Stimulated activated CD4-positive, alpha-beta T cell treated with anti-CD3 and anti-CD28 coated beads, Interleukin-2, amount 100 ng/mL, for 4 hours (primary cell): ENCODE results near the gene HOXB7.
A peak's percentile ranks its signal among the peaks of the same experiment; 100 is the strongest.

ENCODE experiments used
- DNase-seq: peaks from one replicate; pipeline ENCODE4 v3.0.0-alpha.2; 2020; ENCODE audit warnings: low read depth

The HOXB7 gene

DNA sequence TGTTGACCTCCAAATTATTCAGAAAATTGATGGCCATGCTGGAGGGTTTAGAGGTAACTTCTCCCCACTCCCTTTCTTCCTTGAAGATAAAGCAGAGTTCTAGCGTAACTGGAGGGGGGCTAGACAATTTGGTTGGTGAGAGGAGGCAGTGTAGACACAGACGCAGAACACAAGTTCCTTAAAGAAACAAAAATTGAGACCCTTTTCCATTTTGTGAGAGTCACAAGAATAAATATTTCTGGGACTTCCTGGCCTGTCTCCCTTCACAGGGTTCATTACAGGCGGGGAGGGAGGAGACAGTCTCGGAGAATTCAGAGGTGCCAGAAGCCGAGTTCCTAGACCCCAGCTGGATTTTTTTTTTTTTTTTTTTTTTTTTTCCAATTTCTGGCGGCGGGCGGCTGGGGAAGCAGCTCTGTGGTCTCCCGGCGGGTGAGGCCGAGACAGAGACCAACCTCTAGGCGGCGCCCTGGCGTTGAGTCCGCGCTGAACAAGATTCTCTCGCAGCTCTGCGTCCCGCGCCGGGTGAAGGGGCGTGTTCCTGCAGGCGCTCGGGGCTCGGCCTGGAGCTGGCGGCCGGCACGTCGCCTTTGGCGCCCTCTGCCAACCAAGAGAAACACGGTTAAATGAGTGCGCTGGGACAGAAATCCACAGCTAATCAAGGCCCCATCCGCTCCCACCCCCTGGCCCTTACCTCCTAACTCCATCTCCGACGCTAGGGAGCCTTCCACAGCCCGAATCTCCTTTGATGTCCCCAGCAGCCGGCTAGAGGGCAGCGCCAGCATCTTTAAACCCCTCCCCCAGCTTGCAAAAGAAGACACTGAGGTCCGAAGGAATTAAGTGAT, 25.6 kb upstream of the HOXB7 start:
- no peak for DNase-seq

DNA sequence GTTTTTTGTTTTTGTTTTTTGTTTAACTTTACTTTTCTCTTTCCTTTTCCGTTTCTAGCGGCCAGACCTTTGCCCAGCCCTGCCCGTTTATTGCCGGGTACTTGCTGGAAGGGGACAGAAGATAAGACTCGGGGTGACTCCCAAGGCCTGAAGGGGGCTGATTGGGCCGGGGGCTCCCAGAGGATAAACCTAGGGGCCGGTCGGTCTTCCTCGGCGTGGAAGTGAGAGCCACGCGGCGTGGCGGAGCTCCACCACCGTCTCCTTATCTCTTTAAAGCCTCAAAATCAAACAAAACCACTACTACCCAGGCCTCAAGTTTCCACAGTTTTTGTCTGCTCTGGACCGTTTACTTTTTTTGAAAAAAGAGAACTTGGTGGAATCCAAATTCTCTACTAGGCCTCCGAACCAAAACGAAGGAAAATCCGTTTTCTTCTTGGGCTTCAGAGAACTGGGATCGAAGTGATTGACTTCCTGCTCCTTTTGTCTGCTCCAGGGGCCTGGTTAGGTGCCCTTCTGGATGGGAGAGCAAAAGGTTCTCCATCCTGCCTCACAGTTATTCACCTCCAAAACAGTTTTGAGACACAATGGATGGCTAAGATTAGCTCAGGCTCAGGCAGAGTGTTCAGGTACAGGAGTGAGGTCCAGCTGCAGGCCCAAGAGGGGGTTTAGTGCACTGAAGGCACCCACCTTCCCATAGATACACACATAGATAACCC, 23.8 kb upstream of the HOXB7 start:
- no peak for DNase-seq

DNA sequence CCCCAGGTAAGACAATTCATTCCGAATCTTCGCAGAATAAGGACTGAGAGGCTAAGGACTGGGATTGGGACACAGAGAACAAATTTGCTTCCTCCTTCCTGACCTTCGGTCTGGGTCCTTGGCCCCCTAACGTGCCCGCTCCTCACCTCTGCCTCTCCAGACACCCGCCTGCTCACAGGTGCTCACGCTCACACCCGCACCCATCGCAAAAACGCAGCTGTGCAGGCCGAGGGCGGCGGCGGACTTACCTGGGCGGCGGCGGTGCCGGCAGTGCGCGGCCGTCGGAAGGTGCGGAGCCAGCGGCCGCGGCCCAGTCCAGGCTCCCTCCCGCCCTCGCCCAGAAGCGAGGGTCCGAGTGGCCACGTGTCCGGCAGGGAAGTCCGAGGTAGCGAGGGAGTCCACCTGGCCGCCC, 22.5 kb upstream of the HOXB7 start:
- no peak for DNase-seq

DNA sequence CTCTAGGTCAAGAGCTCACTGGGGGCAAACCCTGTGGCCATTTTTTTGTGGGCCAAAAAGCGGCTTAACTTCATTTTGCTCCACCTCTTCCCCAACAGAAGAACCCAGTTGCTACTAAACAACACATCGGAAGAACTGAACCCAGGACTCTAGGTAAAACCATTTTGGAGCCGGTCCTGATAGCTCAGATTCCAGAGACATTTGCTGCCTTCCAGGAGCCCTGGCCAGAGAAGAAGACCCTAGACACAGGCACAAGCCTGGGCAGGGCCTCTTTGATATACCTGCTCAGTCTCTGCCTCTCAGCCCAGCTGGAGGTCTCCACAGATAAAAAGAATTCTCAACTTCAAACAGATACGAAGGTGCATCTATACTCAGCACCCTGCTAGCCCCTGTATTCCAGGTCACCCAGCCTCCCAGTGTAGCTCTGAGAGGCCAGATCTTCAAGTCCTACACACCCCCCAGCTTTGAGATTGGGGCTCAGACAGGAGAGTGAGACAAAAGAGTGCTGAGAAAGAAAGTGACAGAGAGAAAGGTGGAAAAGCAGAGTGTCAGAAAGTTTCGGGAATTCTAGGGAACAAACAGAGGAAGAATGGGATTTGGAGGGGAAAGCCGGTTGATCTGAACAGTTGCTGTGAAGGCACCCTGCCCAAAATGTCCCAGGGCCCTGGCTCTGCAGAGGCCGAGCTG, 21.9 kb upstream of the HOXB7 start:
- DNase-seq: no peak

DNA sequence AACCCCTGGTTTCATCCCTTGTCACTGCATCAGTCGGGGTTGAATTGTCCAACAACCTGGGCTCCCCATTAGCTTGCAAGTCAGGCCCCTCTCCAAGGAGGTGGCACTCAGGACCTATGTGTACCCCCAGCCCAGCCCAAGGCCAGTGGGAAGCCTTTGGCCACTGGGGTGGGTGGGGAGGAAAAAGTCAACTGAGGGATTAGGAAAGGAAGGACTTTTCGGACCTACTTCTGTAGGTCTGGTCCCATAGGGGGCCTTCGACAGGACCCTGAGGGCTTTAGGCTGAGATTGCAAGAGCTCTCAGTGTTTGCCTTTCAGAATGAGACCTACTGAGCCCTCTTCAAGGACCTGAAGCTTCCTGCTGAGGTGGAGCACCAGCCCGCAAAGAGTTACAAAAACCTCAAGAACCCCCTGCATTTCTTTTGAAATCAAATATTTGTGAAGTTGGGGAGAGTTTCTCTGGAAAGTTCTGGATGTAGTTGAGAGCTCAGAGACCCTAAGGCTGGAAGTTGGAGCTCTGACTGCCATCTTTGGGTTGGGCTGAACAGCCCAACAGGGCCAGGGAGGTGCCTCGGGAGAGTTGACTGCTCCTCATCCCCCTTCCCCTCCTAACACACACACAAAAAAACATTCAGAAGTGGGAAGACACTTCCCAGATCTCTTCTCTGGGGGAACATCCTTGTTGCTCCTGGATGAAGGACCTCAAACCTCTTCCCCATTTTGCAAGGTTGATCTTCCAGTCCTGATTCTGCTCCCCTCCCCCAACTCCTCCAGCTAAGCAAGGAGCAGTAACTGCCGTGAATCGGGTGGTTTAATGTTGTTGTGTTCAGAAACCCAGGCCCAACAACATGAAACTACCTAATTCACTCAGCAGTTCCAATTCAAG, 21.1 kb upstream of the HOXB7 start:
- no peak for DNase-seq

DNA sequence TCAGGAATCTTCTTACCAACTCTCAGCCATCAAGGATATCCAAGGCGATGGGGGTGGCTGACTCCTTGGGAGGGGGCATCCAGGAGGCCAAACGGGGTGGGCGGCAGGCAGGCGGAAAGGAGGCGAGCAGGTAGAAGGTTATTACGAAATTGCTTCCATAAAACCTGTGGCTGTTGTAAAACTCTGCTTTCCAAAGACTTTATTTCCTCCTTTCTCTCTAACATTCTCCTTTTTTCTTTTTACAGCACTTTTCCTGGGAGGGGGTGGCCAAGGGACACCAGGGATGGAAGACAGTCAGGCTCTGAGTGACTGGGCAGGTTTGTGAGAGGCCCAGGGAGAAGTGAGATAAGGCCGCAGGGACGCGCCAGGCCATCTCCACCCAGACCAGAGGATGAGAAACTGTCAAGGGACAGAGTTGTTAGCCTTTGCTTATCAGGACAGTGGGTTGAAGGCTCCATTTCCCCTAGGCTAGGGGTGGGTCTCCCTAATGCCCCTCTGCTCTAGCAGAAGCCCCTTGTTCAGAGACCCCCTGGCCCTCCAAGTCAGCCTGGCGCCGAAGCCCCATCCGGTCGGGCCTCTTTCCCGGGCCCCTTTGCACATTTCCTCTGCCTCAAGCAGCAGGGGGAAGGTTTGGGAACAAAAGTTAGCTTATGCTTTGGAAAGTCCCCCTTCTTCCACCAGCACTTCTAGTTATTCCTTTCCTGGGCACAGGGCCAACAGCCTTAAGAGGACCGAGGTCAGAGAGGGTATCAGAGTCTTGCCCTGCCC, 20.3 kb upstream of the HOXB7 start:
- DNase-seq: no peak

DNA sequence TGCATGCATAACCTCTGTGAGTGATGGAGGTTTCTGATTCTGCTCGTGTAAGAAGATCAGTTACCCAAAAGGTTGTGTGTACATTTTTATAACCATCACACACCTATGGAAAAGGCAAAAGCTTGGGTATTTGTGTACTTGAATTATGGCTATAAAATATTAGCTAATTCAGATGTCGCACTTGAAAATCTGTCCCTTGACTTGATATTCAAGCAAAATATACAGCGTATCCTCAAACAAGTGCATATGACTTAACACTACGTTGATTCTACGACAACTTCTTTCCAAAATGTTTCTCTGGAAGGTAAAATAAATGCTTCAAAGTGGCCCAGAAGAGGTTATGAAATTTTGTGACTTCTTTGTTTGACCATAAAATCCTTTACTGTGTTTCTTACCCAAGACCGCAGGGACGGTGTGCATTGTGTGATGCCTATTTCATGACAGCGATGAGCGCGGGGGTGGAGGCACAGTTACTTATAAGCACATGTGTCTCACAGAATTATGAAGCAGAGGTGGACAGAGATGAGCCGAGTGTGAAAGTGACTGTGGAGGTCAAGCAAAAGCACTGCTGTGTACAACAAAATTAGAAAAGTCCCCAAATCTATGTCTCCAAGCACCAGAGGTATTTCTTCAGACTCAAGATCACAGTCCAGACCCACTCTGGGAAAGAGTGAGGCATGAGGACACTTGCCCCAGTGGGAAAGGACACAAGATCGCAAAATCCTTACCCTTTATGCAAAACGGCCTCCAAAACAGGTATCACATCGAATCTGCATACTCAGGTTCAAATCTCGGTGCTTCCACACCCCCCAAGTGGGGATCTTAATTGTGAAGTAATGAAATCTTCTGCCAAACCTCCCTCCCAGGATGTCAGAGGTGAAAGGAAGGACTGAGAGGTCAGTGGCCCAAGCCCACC, 19.4 kb upstream of the HOXB7 start:
- no peak for DNase-seq

DNA sequence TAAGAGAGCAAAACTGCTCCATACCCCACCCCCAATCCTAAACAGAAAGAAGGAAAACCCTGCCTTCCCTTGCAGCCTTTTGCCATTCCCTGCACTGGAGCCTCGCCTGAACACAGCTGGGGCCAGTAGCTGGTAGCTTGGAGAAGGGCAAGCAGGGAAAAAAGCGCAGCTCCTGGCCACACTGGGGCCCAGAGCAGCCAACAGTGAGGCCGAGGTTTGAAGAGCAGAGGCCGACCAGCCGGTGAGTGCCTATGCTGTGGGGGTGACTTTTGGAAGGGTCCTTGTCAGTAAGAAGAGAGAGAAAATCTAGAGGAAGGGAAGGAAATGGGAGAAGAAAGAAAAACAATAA, 18.6 kb upstream of the HOXB7 start:
- DNase-seq: no peak

DNA sequence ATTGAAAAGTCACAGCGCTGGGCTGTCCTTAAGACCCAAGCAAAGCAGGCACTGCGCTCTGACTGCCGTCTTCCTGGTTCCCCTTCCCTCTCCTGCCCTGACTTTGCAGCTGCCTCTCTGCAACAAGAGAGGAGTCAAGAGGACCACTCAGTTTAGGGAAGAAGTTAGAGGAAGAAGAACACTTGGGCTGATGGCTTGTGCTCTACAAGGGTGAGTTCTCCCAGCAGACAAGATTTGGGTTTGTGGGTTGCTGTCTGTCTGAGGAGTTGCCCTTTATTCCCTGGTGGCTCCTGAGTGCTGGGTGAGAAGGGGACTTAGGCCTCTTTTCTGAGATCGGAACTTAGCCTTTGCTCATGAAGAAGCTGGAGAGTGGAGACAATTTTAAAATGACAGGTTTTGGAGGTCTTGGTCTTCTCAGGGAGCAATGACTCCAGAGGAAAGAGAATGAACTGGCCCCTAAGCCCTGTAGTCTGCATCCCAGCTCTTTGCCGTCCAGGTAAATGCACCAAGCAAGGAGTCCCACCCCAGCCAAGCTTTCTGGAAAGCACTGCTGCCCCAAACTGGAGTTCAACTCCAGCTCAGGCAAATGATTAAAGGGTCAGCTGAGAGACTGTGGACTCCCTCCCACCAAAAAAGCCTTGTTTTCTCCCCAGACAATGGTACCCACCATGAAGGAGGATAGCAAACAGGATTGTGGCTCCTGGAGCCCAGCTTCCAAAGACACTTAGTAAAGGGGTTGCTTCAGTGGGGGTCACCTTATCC, 18.0 kb upstream of the HOXB7 start:
- DNase-seq: no peak

DNA sequence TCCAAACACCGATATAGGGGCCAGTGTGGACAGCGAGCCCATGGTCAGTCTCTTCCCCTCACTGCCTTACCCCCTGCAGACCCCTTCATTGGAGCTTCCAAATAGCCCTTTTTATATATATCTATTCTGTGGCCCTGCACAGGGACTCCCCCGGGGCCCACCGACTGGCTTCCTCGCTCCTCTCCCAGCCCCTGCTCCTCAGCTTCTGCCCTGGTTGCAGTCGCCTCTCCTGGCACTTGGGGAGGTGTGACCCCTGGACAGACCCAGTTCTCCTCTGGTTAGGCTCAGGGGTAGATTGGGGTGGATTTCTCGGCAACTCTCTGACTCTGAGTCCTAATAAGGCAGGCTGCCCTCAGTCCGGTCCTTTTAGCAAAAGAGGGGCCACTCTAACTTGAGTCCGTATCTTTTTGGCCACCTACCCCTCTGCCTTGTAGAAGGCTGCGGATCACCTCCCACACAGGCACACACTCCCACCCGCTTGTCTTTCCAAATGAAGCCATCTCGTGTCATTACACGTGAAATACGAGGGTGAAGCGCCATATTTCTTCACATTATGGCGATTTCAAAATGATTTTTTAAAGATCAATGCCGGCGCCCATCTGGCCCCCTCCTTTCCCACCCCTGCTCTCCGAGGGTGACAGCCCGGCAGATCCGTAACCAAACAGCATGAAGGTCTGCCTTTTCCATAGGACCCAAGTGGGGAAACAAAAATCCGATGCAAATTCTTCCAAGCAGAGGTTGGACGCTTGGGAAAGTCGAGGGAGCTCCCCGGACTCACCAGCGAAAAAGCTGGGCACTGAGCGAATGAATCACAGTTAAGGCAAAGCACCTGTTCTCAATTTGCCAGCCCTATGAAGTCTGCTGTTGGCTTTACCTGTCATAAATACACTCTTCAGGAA, 17.1 kb upstream of the HOXB7 start:
- no peak for DNase-seq

DNA sequence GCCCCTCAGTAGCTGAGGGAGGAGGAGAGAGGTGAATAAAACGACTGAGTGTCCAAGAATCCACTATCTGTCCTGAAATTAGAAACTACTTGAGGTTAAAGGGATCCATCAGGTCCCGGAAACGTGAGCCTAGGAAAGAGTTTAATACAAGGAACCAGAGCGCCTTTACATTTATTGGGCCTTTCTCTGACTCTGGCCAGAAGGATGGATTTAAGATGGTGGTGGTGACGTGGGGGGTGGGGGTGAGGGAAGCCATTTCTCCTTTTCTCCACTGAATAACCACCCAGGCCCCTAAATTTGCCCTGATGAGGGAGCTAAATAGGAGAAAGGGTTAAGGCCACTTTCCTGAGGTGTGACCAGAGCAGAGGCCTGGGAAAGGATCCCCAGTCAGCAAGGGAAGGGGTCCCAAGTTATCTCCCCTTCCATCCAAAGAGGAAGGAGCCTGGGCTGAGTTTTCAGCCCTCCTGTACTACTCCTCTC, 16.3 kb upstream of the HOXB7 start:
- DNase-seq: no peak

DNA sequence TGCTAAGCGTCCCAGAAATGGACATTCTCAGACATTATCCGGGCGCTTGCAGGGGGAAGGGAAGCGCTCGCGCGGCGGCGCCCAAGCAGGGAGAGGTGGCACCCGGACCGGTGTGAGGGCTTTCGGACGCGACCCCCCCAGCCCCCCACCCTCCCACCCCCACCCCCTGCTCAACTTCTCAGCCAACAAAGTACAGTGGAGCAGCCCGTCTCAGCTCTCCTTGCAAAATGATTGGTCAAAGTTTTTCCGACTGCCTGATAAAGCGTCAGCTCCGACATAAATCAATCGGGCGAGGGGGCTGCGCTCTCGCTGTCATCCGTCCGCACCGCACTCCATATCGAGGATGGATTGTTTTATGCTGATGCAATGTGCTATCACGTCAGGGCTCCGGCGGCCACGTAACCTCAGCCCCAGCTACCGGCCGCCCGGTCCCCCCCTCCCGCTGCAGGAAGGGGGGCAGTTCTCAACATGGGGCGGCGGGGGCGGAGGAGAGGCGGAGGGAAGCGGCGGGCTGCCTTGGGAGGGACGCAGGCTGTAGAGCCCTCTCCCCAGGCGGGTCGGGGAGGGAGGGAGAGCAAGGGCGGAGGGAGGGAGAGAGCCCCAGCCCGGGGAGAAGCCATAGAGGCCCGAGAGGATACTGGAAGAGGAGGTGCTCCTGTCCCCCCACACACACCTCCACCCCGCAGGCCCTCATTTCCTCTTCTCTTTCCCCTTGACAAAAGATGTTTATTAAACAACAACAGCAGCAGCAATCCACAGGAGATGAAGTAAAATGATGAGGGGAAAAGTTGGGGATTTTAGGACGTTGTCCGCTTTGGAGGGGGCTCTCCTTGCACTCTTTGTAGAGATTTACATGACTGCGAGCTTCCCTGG, 15.7 kb upstream of the HOXB7 start, which contains the start of gene HOXB9:
Gene HOXB9 (minus strand): TSS at position 114 of the 873 bp plus-strand sequence. CDS start 89 bp downstream, at position 25.
- peak; percentile 61 for DNase-seq

DNA sequence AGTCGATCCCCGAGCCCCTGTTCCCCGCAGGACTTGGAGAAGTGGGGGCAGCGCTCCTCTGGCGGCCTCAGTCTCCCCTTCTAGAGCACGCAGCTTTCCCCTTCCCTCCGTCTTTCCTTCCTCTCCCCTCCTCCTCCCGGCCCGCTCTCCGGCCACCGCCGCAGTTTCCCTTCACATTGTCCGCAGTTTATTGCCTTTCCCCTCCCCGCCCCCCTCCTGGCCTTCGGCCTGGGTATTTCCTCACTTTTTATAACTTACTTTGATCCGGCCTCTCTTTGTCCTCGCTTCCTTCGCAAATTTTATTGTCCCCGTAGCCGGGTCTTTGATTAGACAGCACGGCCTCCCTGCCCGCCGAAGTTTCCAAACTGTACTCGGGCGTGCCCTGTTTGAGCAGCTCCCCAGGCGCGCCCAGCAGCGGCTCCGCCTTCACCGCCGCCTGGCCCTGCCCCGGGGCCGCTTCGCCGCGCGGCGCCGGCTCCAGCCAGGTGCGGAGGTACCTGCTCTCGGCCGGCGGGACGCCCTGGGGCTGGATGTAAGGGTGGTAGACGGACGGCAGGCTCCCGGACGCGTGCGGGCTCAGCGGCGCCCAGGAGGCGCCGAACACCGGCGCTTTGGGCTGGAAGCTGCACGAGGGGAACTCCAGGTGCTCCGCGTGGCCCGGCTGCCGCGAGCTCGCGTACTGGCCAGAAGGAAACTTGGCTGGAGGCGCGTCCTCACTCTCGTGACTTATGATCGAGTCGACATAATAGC, 14.9 kb upstream of the HOXB7 start:
- no peak for DNase-seq

DNA sequence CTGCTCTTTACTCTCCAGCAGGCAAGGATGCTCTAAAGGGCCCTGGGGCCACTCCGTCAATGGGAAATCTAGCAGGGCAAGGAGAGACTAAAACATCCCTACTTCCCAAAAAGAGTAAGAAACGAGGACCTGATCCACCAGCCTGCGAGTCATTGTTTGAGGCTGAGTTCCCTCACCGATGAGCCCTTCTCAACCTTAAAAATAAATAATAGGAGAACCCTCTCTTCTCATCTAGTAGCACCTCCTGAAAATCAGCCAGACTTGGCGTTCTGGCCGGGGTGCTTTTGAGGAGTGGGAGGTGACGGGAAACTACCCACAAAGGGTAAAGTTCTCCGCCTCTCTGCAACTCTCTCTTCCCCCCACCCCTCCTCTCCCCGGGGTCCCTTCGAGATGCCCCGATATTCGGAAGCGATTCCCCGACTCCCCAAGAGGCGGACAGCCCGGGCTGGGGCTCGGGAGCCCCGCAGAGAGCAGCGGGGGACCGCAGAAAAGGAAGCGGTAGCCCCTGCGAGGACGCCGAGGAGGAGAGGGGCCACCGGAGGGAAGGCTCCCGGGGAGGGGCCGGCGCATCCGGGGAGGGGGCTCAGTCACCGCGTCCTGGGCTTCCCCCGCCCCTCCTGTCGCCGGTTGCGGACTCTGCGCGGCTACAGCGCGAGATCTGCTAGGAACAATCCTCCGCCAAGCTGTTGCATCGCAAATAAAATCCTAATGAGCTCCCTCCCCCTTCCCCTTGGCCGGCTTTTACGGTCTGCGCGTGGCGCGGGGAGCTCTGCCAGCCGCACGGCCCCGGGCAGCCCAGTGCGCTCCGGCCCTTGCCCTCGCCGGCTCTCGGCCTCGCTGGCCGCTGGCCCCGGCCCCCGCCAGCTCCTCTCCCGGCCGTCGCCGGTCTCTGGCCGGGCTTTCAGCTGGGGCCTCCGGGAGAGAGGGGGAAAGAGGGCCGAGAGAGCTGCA, 14.0 kb upstream of the HOXB7 start:
- DNase-seq: no peak

DNA sequence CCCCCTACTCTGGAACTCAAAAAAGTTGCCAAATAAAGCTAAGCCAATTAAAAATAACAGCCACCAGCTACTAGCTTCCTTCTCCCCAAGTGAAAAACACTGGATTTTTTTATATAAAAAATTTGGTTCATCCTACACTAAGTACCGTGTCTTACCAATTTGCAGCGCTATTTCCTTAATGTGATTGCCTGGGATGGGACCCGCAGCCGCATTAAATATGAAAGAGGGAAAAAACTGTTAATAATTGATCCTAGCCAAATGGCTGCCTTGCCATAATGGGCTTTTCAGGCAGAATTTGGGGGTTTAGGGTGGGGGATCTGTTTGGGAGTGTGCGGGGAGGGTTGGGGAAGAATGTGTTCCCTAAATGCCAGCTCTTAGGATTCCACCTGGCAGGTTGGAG, 13.3 kb upstream of the HOXB7 start:
- no peak for DNase-seq
